ENCODE measurements around the gene DPM1. TPM values are rescaled to one million over a fixed set of nuclear protein-coding genes. Genes with fewer than 3 reads are reported as not detected.

Gene DPM1
- total RNA-seq, 2 donors from 2014 or later, result 37.0 to 43.9 TPM

DNA sequence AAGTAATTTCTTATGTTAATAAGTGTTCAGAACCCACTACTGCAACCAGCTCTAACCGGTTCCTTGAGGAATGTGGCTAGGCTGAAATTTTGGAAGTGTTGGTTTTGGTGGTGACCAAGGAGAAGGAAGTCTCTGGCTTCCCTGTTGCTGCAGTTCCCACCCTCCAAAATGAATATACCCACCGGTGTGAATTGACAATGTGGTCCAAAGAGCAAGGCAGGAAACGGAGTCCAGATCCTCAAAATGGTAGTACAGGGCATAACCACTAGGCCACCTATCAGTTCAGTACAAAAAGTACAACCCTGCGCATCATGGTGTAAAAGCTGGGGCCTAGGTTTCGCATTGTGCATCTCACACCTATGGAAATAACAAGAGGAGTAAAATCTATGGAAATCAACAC lies 29.9 kb downstream of the DPM1 start:
- peaks cover 14% of the 10 kb centered on the region for H3K4me1 ChIP-seq
- intact Hi-C loops (cut with DNase I), result loop anchor here (5.0 kb wide), 1 partner anchor 136 kb away; no protein-coding TSS in a partner anchor

GRCh38 chr20:50926530-50926929 lies 31.8 kb downstream of the DPM1 start:
- Histone ChIP-seq H3K9ac (ENCODE audit: low read depth in 2 of 2, low read length in 2 of 2) (no peak overlapping the region), H3K27me3 (no peaks in the 10 kb centered on the region), H3K36me3 (no peaks in the 10 kb centered on the region), H3K27ac (no peak overlapping the region), H3K9me3 (no peaks in the 10 kb centered on the region), H3K4me1 (peaks cover 14% of the 10 kb centered on the region), H3K4me3 (no peak overlapping the region)
- intact Hi-C loops (cut with DNase I), result loop anchor here (5.0 kb wide), 1 partner anchor 134 kb away; no protein-coding TSS in a partner anchor
- no peak for DNase-seq
- TF ChIP-seq CTCF (IDR thresholded peaks at IDR 0.05), result no peak

More for the DNA sequence above, 29.9 kb downstream of the DPM1 start:
- Histone ChIP-seq H3K9ac (ENCODE audit: low read depth in 2 of 2, low read length in 2 of 2) (no peak overlapping the region), H3K9me3 (no peaks in the 10 kb centered on the region), H3K36me3 (no peaks in the 10 kb centered on the region), H3K27ac (no peak overlapping the region), H3K4me3 (no peak overlapping the region), H3K27me3 (no peaks in the 10 kb centered on the region)
- no peak for DNase-seq
- TF ChIP-seq CTCF (IDR thresholded peaks at IDR 0.05), result no peak

GRCh38 chr20:50924261-50924920 lies 33.9 kb downstream of the DPM1 start:
- H3K36me3 ChIP-seq, result no peaks in the 10 kb centered on the region
- no peak for TF ChIP-seq CTCF (IDR thresholded peaks at IDR 0.05)
- no peaks in the 10 kb centered on the region for H3K9me3 ChIP-seq
- no peak overlapping the region for H3K4me3 ChIP-seq
- DNase-seq, result no peak
- H3K27ac ChIP-seq, result no peak overlapping the region
- no peak overlapping the region for H3K9ac ChIP-seq (ENCODE audit: low read depth in 2 of 2, low read length in 2 of 2)
- no peaks in the 10 kb centered on the region for H3K27me3 ChIP-seq
- peaks cover 14% of the 10 kb centered on the region for H3K4me1 ChIP-seq
- intact Hi-C loops (cut with DNase I), result no loop called here

- Histone ChIP-seq H3K4me3 (no peak overlapping the region), H3K27me3 (no peaks in the 10 kb centered on the region), H3K27ac (no peak overlapping the region), H3K9me3 (no peaks in the 10 kb centered on the region), H3K9ac (ENCODE audit: low read depth in 2 of 2, low read length in 2 of 2) (no peak overlapping the region), H3K36me3 (no peaks in the 10 kb centered on the region), H3K4me1 (peaks cover 6% of the 10 kb centered on the region)
- no peak for TF ChIP-seq CTCF (IDR thresholded peaks at IDR 0.05)
- no peak for DNase-seq
- intact Hi-C loops (cut with DNase I), result no loop called here
Observed at GRCh38 chr20:50921803-50922501, 36.4 kb downstream of the DPM1 start.

DNA sequence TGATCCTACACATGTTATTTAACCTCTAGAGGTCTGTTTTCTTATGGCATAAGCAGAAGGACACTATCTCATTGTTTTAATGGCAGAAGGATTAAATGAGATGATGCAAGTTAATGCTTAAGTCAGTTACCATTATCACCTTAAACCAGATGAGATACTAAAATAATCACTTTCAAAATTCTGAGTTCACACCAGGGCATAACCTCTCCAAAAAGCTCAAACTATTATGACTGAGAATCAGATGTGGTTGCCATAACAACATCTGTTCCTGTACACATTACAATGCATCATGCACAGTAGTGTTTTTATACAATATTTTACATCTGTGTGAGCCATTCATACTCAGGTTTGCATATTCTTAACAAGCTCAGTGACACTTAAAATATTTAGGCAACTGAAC lies 37.3 kb downstream of the DPM1 start:
- no peaks in the 10 kb centered on the region for H3K36me3 ChIP-seq
- no peak for TF ChIP-seq CTCF (IDR thresholded peaks at IDR 0.05)
- H3K27ac ChIP-seq, result no peak overlapping the region
- H3K4me3 ChIP-seq, result no peak overlapping the region
- H3K9me3 ChIP-seq, result no peaks in the 10 kb centered on the region
- H3K27me3 ChIP-seq, result no peaks in the 10 kb centered on the region
- peaks cover 10% of the 10 kb centered on the region for H3K4me1 ChIP-seq
- DNase-seq, result no peak
- intact Hi-C loops (cut with DNase I), result no loop called here
- H3K9ac ChIP-seq (ENCODE audit: low read depth in 2 of 2, low read length in 2 of 2), result no peak overlapping the region

Data from colonic mucosa (tissue), 4 donors.